ENCODE data around the gene FZD7.

The FZD7 gene

GRCh38 chr2:202033317-202034248 lies at the start of gene FZD7:
FZD7 (plus strand) TSS chr2:202033855; CDS start chr2:202034648, 793 bp downstream.
- peak; percentile 91 to 97 (median 96) for DNase-seq

DNA sequence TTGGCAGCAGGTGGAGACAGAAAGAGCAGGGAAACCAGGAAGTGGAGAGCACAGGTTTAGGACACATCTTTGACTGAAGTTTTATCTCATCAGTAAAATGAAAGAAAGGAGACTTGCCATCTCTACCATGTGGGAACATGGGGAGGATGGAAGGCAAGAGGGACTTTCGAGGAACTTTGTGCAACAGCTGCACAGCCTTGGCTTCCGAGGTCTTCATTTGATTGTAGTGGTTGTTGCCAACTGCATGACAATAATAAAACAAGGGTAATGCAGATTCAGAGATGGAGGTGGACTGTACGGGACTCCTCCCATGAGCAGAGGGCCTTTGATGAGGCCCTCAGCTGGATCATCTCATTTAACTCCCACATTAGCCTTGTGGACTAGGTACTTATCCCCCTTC lies 49.3 kb upstream of the FZD7 start:
- no peak for DNase-seq

DNA sequence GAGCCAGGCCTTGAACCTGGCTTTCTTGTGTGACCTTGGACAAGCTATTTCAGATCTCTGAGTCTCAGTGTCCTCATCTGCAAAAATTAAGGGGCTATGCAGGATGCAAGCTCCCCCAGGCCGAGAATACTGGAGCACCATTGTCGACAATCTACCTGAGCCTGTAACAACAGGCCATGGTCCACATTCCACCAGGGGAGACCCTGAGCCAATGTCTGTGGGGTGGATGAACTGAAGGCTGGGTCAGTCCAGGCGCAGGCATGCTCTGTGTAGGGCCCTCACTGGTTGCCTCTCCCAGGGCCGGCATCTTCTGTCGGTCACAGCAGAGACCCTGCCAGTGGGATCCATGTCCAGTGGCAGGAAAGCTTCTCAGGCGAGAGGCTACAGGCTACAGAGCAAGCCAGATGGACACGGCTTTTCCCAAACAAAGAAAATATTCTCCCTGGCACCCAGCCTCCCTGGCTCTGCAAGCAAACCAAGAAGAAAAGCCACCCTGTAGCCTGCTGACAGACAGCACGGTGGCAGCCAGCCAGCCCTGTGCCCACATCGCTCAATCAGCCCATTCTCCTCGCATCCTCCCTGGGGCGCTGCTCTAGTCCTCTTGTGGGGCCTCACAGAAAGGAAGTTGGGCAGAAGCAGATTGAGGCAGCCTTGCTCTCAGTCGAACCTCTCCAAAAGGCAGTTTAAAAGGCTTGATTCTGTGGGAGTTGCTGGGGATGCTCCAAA lies 48.7 kb upstream of the FZD7 start:
- peak in 1 of 3 donors; percentile 37 for DNase-seq

- no peak for DNase-seq
These were observed 47.8 kb upstream of the FZD7 start for GRCh38 chr2:201985728-201986462.

- DNase-seq, result no peak
These were observed 47.3 kb upstream of the FZD7 start for GRCh38 chr2:201986463-201986735.

- no peak for DNase-seq
These were observed 46.2 kb upstream of the FZD7 start for GRCh38 chr2:201987426-201987825.

DNA sequence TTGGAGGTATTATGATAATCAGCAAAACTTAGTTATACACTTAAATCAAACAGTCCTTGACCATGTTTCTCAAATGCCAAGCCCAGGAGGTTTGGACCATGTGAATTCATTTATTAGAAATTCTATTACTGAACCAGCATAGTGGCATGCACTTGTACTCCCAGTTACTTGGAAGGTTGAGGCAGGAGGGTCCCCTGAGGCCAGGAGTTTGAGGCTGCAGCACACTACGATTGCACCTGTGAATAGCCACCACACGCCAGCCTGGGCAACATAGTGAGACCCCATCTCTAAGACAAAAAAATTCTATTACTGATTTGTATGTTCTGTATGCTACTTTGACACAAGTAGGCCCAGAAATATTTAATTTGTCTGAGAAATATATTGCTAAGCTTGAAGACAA lies 43.6 kb upstream of the FZD7 start:
- DNase-seq, result no peak

- no peak for DNase-seq
These were observed 40.7 kb upstream of the FZD7 start for GRCh38 chr2:201992960-201993359.

DNA sequence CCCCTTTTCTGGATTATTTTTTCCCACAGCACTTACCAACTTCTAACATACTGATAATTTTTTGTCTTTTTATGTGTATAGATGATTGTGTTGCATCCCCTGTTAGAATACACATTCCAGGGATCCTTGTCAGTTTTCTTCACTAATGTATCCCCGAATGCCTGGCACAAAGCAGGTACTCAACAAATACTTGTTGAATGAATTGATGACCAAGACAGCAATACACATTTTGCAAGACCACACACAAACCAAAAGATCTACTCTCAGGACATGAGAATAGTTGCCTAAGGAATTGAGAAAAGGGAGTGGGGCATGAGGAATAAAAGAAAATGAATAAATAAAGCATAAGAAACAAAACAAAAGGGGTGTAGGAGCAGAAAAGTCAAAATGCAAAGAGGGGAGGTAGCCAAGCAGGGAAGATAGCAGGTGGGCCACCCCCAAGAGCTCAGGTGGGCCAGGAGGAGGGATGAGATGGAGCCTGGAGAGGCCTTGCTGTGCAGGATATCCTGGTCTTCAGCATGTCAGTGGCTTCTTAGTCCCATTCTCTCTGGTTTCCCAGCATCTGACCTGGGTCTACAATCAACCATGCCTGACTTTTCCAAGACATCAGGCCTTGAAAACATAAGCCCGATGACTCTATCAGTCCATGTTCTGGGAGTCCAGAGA lies 38.5 kb upstream of the FZD7 start:
- no peak for DNase-seq

- DNase-seq, result no peak
These were observed 37.6 kb upstream of the FZD7 start for GRCh38 chr2:201996006-201996405.

DNA sequence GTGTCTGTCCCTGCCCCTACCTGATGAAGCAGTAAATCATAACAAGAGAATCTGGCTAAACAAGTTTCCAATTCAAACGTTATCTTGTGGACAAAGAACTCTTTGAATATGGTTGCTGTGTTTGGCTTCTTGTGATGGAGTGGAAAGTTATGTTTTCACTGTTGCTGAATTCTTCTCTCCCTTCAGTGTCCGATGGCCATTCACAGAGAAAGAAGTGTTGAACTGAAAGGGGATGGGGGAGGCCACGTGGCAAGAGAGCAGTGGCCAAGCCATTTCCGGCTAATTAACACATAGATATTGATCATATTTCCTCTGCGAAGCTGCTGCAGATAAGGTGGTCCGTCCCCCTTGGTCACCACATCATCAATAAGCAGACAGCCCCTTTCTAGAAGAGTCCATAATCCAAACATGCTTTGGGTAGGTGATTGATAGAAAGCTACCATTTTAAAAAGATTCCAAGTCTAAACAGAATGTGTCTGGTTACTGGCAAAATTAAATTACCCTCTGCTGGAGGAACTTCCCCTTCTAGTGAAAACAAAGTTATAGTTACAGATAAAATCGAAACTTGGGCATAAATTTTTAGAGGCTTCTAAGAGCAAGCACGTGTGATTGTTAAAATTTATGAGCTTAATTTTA lies 36.9 kb upstream of the FZD7 start:
- DNase-seq, result no peak

GRCh38 chr2:201999279-201999678 lies 34.4 kb upstream of the FZD7 start:
- DNase-seq, result no peak

GRCh38 chr2:202001826-202002225 lies 31.8 kb upstream of the FZD7 start:
- DNase-seq, result no peak

GRCh38 chr2:202002381-202002780 lies 31.3 kb upstream of the FZD7 start:
- no peak for DNase-seq

- DNase-seq, result no peak
These were observed 28.3 kb upstream of the FZD7 start for GRCh38 chr2:202005272-202005887.

- peak; percentile 28 to 70 (median 44) for DNase-seq
These were observed 27.4 kb upstream of the FZD7 start for GRCh38 chr2:202006301-202006700.

- DNase-seq, result no peak
These were observed 26.4 kb upstream of the FZD7 start for GRCh38 chr2:202007015-202007982.

DNA sequence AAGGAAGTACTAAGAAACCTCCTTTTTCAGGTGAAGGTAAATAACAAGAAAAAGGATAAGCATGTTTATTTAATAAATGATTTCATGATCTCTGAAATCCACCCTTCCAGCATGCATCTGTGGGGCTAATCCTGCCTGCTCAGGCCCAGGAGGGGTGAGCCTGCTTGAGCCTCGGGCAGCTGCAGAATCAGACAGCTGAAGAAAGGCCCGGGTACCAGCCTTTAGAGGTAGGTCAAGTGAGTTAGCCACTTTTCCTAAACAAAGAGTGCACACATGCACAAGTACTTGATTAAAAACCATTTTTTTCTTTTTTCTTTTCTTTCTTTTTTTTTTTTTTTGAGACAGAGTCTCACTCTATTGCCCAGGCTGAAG lies 25.7 kb upstream of the FZD7 start:
- DNase-seq, result no peak

- DNase-seq, result no peak
These were observed 24.6 kb upstream of the FZD7 start for GRCh38 chr2:202009019-202009481.

GRCh38 chr2:202009581-202009980 lies 24.1 kb upstream of the FZD7 start:
- DNase-seq, result no peak

DNA sequence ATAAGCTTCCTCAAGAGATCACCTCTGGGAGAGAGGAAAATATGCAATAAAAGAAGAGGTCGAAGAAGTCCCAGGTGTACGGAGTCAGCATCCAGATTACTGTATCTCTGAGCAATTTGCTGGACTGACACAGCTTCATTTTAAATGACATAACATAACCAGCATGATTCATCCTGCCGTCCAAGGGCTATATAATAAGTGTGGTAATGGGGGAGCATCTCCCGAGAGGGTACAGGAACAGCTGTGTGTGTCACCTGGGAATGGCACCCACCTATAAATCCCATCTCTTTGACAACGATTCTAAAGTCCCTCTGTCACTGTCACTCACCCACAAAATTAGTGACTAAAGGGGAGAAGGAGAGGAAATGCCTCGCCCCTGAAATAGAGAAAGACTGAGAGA lies 19.3 kb upstream of the FZD7 start:
- no peak for DNase-seq

All from suppressor macrophage treated with lipopolysaccharide for 1 hour (primary cell).